ENCODE results near the gene MAD2L2. TPM values are rescaled to one million over a fixed set of nuclear protein-coding genes. Genes with fewer than 3 reads are reported as not detected.
A peak's percentile ranks its signal among the peaks of the same experiment; 100 is the strongest.

Gene MAD2L2
- total RNA-seq, 4 donors from 2014 or later = 5.2 to 11.4 (median 7.1) TPM

DNA sequence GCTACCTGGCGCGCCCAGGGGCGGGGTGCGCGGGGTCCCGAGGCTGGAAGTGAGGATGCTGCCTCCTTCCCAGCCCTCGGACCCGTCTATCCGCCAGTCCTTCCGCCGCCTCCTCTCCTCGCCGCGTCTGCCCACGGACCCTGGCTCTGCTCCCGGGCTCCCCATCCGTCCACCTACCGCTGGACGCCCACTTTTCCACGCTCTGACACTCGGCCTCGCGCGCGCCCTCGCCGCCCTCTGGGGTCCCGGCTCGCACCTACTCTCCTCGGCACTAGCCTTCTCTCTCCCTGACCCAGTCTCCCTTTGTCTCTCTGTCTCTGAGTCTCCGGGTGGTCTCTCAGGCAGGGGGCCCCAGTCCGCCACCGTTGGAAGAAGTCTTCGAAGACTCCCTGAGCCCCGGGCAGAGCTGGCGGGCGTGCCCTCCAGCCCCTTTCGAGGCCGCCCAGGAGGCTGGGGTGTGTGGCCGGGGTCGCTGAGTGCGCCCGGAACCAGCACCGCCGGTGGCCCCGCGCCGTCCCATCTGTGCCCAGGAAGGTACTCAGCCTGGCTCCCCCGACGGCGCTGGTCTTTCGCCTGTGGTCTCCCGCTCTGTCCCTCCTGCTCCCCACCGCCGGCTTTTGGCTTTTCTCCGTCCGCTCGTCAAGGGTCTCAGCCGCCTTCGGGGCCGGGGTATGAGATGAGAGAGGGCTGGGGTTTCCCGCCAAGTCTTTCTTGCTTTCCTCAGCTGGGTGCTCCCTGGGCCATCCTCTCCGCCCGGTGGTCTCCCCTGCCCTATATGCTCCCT, 11.2 kb upstream of the MAD2L2 start:
- Histone ChIP-seq H3K9me3 (no peaks in the 10 kb centered on the region), H3K4me1 (peaks cover 4 to 21% (median 17%) of the 10 kb centered on the region in 4 donors), H3K4me3 (peak overlapping the region in 2 of 4 donors; percentile 12 to 39), H3K27me3 (peaks cover 75% of the 10 kb centered on the region), H3K36me3 (no peaks in the 10 kb centered on the region), H3K27ac (no peak overlapping the region)
- WGBS, 2 donors (ENCODE audit: low coverage in 1 of 2) = 0 to 19% methylated on average over 4 to 54 of the region's 64 CpGs
- in situ Hi-C loops (cut with MboI; ENCODE audit: low pct_ligation_motif_present in 1 of 4, low pct_unique_long_range_greater_than_20kb in 1 of 4, low sequenced_read_pairs in 3 of 4) = no loop called here
- TF ChIP-seq EP300 (IDR thresholded peaks at IDR 0.05; ENCODE audit: low read depth) (no peak), POLR2AphosphoS5 (IDR thresholded peaks at IDR 0.05) (no peak), POLR2A (IDR thresholded peaks at IDR 0.05) (no peak)
- TF ChIP-seq, protein P1, sequence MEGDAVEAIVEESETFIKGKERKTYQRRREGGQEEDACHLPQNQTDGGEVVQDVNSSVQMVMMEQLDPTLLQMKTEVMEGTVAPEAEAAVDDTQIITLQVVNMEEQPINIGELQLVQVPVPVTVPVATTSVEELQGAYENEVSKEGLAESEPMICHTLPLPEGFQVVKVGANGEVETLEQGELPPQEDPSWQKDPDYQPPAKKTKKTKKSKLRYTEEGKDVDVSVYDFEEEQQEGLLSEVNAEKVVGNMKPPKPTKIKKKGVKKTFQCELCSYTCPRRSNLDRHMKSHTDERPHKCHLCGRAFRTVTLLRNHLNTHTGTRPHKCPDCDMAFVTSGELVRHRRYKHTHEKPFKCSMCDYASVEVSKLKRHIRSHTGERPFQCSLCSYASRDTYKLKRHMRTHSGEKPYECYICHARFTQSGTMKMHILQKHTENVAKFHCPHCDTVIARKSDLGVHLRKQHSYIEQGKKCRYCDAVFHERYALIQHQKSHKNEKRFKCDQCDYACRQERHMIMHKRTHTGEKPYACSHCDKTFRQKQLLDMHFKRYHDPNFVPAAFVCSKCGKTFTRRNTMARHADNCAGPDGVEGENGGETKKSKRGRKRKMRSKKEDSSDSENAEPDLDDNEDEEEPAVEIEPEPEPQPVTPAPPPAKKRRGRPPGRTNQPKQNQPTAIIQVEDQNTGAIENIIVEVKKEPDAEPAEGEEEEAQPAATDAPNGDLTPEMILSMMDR (IDR thresholded peaks at IDR 0.05) = no peak
- intact Hi-C loops (cut with DNase I; ENCODE audit: low total_unique reads) = no loop called here
- DNase-seq = no peak

DNA sequence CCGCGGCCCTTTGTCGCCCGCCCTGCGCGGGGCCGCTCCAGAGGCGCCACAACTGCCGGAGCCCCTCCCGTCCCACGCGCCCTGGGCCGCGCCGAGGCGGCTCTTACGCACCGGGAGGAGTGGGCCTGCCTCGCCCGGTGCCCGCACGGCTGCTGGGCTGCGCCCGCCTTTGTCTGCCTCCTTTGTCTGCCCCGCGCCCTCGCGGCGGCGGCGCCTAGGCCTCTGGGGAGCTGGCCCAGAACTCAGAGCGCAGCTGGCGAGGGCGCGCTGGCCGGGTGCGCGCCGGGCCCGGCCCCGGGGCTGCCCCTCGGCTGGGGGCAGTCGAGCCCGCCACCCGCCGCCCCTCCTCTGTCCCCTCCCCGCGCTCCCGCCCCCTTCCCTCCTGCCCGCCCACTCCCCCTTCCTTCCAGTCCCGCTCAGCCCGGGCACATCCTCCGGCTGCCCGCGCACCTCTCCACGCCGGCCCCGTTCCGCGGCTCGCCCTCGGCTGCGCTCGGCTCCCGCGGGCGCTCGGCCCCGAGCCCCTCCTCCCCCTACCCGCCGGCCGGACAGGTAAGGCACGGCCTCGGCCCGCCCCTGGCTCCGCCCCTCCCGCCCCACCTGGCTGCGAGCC, 10.5 kb upstream of the MAD2L2 start, which contains the start of gene DRAXIN:
Gene DRAXIN (plus strand): TSS at position 409 of the 613 bp plus-strand sequence. CDS start 14,549 bp downstream, outside the sequence.
- in situ Hi-C loops (cut with MboI; ENCODE audit: low pct_ligation_motif_present in 1 of 4, low pct_unique_long_range_greater_than_20kb in 1 of 4, low sequenced_read_pairs in 3 of 4) = no loop called here
- TF ChIP-seq POLR2AphosphoS5 (IDR thresholded peaks at IDR 0.05) (no peak), POLR2A (IDR thresholded peaks at IDR 0.05) (no peak), EP300 (IDR thresholded peaks at IDR 0.05; ENCODE audit: low read depth) (no peak)
- TF ChIP-seq, protein P1 (IDR thresholded peaks at IDR 0.05) = no peak
- WGBS, 2 donors (ENCODE audit: low coverage in 1 of 2) = 1% methylated on average over 21 of the region's 78 CpGs; no CpG with 5 or more reads in 1 of the 2 donors
- Histone ChIP-seq H3K4me3 (peak within 1 kb of the TSS in 2 of 4 donors; percentile 12 to 39), H3K36me3 (no peaks in the 10 kb centered on the region), H3K9me3 (no peaks in the 10 kb centered on the region), H3K27me3 (peaks cover 78% of the 10 kb centered on the region), H3K27ac (no peak within 1 kb of the TSS), H3K4me1 (peaks cover 4 to 21% (median 17%) of the 10 kb centered on the region in 4 donors)
- intact Hi-C loops (cut with DNase I; ENCODE audit: low total_unique reads) = no loop called here
- no peak for DNase-seq

DNA sequence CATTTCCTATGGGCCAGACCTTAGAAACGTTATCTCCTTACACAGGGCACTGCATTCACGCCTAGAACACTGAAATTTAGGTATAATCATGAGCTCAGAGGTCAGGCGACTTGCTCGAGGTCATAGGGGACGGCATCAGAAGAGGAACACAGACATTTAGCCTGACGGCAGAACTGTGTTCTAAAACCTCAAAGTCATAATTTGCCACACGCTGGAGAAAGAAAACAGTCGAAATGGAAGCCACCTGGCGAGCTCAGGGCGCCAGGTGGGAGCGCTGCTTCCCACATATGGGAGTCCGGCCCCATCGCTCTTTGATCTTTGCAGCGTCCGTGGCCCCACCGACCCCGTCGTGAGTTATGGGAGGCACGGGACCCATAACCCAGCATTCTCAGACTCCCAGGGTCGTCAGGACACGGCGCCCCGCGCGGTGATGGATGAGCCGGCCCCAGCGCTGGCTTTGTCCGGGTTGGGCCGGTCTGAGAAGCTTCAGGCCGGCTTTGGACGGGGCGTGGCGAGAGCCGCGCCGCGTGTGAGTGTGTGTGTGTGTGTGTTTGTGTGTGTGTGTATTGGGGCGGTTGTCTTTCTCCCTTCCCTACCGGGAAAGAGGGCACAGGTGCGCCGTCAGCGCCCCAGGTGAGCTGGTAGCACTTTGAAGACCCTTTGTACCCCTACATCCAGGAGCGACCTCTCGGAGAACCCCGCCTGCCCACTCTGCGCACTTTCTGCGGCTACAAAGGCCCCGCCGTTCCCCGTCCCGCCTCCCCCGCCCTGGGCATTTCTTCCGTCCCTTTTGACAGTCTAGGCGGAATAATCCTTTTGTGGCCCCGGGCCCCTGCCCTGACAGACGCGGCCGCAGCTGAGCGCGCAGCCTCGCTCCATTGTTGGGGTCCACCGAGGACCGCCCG, 9.7 kb upstream of the MAD2L2 start:
- no peak for DNase-seq
- WGBS, 2 donors (ENCODE audit: low coverage in 1 of 2) = 6% methylated on average over 56 of the region's 64 CpGs; no CpG with 5 or more reads in 1 of the 2 donors
- TF ChIP-seq POLR2A (IDR thresholded peaks at IDR 0.05) (no peak), EP300 (IDR thresholded peaks at IDR 0.05; ENCODE audit: low read depth) (no peak), POLR2AphosphoS5 (IDR thresholded peaks at IDR 0.05) (no peak)
- TF ChIP-seq, protein P1 (IDR thresholded peaks at IDR 0.05) = no peak
- Histone ChIP-seq H3K4me1 (peaks cover 4 to 21% (median 17%) of the 10 kb centered on the region in 4 donors), H3K9me3 (no peaks in the 10 kb centered on the region), H3K27ac (no peak overlapping the region), H3K27me3 (peaks cover 85% of the 10 kb centered on the region), H3K36me3 (no peaks in the 10 kb centered on the region), H3K4me3 (peak overlapping the region in 2 of 4 donors; percentile 12 to 39)
- in situ Hi-C loops (cut with MboI; ENCODE audit: low pct_ligation_motif_present in 1 of 4, low pct_unique_long_range_greater_than_20kb in 1 of 4, low sequenced_read_pairs in 3 of 4) (no loop called here), intact Hi-C loops (cut with DNase I; ENCODE audit: low total_unique reads) (no loop called here)

Measured in transverse colon (tissue), 4 donors.